Liver (tissue), 9 donors: ENCODE results near the gene PSMB7. TPM values are rescaled to one million over a fixed set of nuclear protein-coding genes. Genes with fewer than 3 reads are reported as not detected.

Experiments used
- DNase-seq: peaks from one replicate; pipeline ENCODE4 v3.0.0-alpha.2; 2017; ENCODE audit warnings: low spot score
- H3K27ac ChIP-seq, 2 donors: one replicate each; pipeline ENCODE4 v1.7.0; 2013; ENCODE audit warnings: inconsistent platforms in 2 of 2, low read length in 2 of 2, control low read depth in 1 of 2, low read depth in 1 of 2, mild to moderate bottlenecking in 1 of 2
- H3K27me3 ChIP-seq, 4 donors: one replicate each; pipeline versions ENCODE4 v1.6.1 to v1.7.0; 2013; ENCODE audit warnings: low read length in 3 of 4, inconsistent platforms in 1 of 4, mild to moderate bottlenecking in 1 of 4, moderate library complexity in 1 of 4; ENCODE audit not compliant: control insufficient read depth in 4 of 4, insufficient read depth in 4 of 4
- H3K36me3 ChIP-seq, 4 donors: one replicate each; pipeline versions ENCODE4 v1.6.1 to v1.7.0; 2013; ENCODE audit warnings: low read length in 3 of 4, mild to moderate bottlenecking in 3 of 4, low read depth in 1 of 4, moderate library complexity in 1 of 4; ENCODE audit not compliant: control insufficient read depth in 4 of 4, insufficient read depth in 3 of 4
- H3K4me1 ChIP-seq, 4 donors: one replicate each; pipeline versions ENCODE4 v1.6.1 to v1.7.0; 2013; ENCODE audit warnings: low read length in 3 of 4, mild to moderate bottlenecking in 3 of 4, moderate library complexity in 1 of 4; ENCODE audit not compliant: control insufficient read depth in 4 of 4, insufficient read depth in 4 of 4
- H3K4me3 ChIP-seq, 3 donors: one replicate each; pipeline versions ENCODE4 v1.6.1 to v1.7.0; 2013; ENCODE audit warnings: low read length in 3 of 3, control low read depth in 1 of 3, low read depth in 1 of 3, mild to moderate bottlenecking in 1 of 3
- H3K9ac ChIP-seq, 2 donors: one replicate each; pipeline ENCODE4 v1.7.0; 2013; ENCODE audit warnings: low read length in 2 of 2, mild to moderate bottlenecking in 2 of 2, moderate library complexity in 2 of 2, control low read depth in 1 of 2, low read depth in 1 of 2
- H3K9me3 ChIP-seq, 4 donors: one replicate each; pipeline versions ENCODE4 v1.6.1 to v1.7.0; 2013; ENCODE audit warnings: low read length in 3 of 4; ENCODE audit not compliant: control insufficient read depth in 4 of 4
- EGR1 ChIP-seq, 2 donors: IDR thresholded peaks; 2 replicates each; pipeline ENCODE4 v1.6.1; 2016 to 2018; ENCODE audit warnings: antibody characterized with exemption in 2 of 2, low read depth in 2 of 2
- FOXA1 ChIP-seq: IDR thresholded peaks from 2 replicates; pipeline ENCODE4 v1.6.1; 2016; ENCODE audit warnings: antibody characterized with exemption
- FOXA2 ChIP-seq: IDR thresholded peaks from 2 replicates; pipeline ENCODE4 v1.6.1; 2016; ENCODE audit warnings: antibody characterized with exemption
- GABPA ChIP-seq, 2 donors: IDR thresholded peaks in 1 of 2; conservative IDR thresholded peaks in 1 of 2; 2 replicates each; pipeline ENCODE4 v1.6.1; 2016; ENCODE audit warnings: antibody characterized with exemption in 2 of 2, mild to moderate bottlenecking in 1 of 2, moderate library complexity in 1 of 2
- HNF4G ChIP-seq: IDR thresholded peaks from 2 replicates; pipeline ENCODE4 v1.6.1; 2016; ENCODE audit warnings: antibody characterized with exemption
- JUND ChIP-seq, 2 donors: IDR thresholded peaks; 2 replicates each; pipeline ENCODE4 v1.6.1; 2016; ENCODE audit warnings: antibody characterized with exemption in 2 of 2
- RAD21 ChIP-seq, 2 donors: IDR thresholded peaks; 2 replicates each; pipeline ENCODE4 v1.6.1; 2016; ENCODE audit warnings: antibody characterized with exemption in 2 of 2, mild to moderate bottlenecking in 2 of 2
- SP1 ChIP-seq: IDR thresholded peaks from 2 replicates; pipeline ENCODE4 v1.6.1; 2018; ENCODE audit warnings: antibody characterized with exemption, mild to moderate bottlenecking
- TAF1 ChIP-seq: conservative IDR thresholded peaks from 2 replicates; pipeline ENCODE4 v1.6.1; 2016; ENCODE audit warnings: antibody characterized with exemption, mild to moderate bottlenecking
- WGBS: extraction: QIAGEN DNeasy Blood & Tissue Kit; methylation state at CpG from one replicate; pipeline ENCODE4 v1.1.7; 2013; 5-methylcytosine and 5-hydroxymethylcytosine counted together
- polyA plus RNA-seq, 2 donors: library from polyadenylated mRNA; stranded (reverse) in 1 of 2; unstranded in 1 of 2; fragments of 200-250 nt in 1 of 2; fragments of >200 nt in 1 of 2; fragmentation: Nextera tagmentation in 1 of 2; extraction: Ambion mirVana in 1 of 2; gene quantifications; one replicate each; pipeline versions ENCODE4 v1.2.1 to v1.2.3, GENCODE V29; 2013 to 2015
- total RNA-seq, 2 donors: library from RNA; depleted of rRNA; stranded (reverse); fragments of >200 nt; gene quantifications; one replicate each; pipeline ENCODE4 v1.2.3, GENCODE V29; 2014
- TF ChIP-seq, protein P1 (sequence below): IDR thresholded peaks from 2 replicates; pipeline ENCODE4 v1.6.1; 2016; ENCODE audit warnings: antibody characterized with exemption, mild to moderate bottlenecking
- TF ChIP-seq, protein P2 (sequence below): fragments of 150-350 bp; IDR thresholded peaks from 2 replicates; pipeline ENCODE4 v1.5.1; 2017; ENCODE audit warnings: improper control_type of control experiment, low read depth, low read length; ENCODE audit not compliant: missing input control
- TF ChIP-seq, protein P3 (sequence below): IDR thresholded peaks from 2 replicates; pipeline ENCODE4 v1.6.1; 2016; ENCODE audit warnings: antibody characterized with exemption
- donor health status: healthy.
- donor health status: healthy.
- donor health status: healthy.
- donor health status: healthy.
- donor health status: healthy.

PSMB7 gene
- total and polyA plus RNA-seq, 4 donors = 90.9 to 183 (median 134) TPM

DNA sequence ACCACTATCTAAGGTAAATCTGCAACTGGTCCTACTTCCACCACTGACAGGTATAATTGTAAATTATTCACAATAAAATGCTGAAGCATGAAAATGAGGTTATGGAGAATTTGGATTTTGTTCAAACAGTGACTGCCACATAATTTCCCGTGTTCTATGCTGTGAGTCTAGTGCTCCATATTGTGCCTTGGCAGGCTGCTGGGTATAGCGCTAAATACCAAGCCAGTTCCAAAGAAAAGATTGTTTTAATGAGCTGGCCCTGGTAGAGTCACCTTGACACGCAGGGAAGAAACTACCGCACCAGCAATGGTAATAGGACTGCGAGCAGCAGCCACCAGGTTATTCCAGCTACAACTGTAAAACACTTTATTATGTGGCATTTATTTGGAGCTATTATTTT, 30.4 kb downstream of the PSMB7 start:
- peaks cover 0 to 8% (median 5%) of the 10 kb centered on the region in 4 donors for H3K36me3 ChIP-seq
- H3K27ac ChIP-seq = peak overlapping the region; percentile 81 to 95
- no peak for DNase-seq
- TF ChIP-seq FOXA2 = no peak
- 52% methylated on average over 5 of the region's 5 CpGs for WGBS
- no peak overlapping the region for H3K9ac ChIP-seq
- H3K9me3 ChIP-seq = no peaks in the 10 kb centered on the region
- no peaks in the 10 kb centered on the region for H3K27me3 ChIP-seq
- no peak overlapping the region for H3K4me3 ChIP-seq
- peaks cover 21 to 62% (median 44%) of the 10 kb centered on the region in 4 donors for H3K4me1 ChIP-seq

DNA sequence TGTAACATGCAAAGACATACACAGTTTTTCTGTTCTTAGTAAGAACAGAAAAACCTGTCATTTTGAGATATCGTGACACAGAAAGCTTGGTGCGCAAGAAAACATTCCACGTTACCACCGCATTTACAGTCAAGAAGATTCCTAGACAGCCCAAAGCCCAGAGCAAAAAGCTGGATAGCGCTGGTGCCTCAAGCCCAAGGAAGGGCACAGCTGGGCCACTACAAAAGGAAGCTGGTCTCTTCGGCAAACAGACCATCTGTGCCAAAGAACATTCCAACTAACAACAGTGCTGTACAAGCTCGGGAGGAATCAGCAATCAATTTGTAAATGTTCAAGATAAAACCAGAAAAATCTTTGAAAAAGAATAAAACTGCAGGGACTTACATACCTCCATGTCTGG, 31.0 kb downstream of the PSMB7 start:
- peak overlapping the region; percentile 81 to 95 for H3K27ac ChIP-seq
- no peaks in the 10 kb centered on the region for H3K27me3 ChIP-seq
- 71% methylated on average over 7 of the region's 7 CpGs for whole genome bisulfite sequencing
- H3K9me3 ChIP-seq = no peaks in the 10 kb centered on the region
- H3K4me3 ChIP-seq = no peak overlapping the region
- no peak overlapping the region for H3K9ac ChIP-seq
- H3K36me3 ChIP-seq = peaks cover 0 to 8% (median 5%) of the 10 kb centered on the region in 4 donors
- DNase-seq = no peak
- TF ChIP-seq EGR1 (IDR thresholded peaks at IDR 0.05; ENCODE audit: low read depth in 2 of 2) (no peak), RAD21 (IDR thresholded peaks at IDR 0.05) (no peak), TAF1 (no peak), FOXA2 (no peak), SP1 (no peak), JUND (IDR thresholded peaks at IDR 0.05) (no peak), FOXA1 (no peak), HNF4G (no peak), GABPA (IDR thresholded peaks at IDR 0.05 in 1 of 2, conservative IDR thresholded peaks at IDR 0.05 in 1 of 2) (no peak)
- TF ChIP-seq, protein P1, sequence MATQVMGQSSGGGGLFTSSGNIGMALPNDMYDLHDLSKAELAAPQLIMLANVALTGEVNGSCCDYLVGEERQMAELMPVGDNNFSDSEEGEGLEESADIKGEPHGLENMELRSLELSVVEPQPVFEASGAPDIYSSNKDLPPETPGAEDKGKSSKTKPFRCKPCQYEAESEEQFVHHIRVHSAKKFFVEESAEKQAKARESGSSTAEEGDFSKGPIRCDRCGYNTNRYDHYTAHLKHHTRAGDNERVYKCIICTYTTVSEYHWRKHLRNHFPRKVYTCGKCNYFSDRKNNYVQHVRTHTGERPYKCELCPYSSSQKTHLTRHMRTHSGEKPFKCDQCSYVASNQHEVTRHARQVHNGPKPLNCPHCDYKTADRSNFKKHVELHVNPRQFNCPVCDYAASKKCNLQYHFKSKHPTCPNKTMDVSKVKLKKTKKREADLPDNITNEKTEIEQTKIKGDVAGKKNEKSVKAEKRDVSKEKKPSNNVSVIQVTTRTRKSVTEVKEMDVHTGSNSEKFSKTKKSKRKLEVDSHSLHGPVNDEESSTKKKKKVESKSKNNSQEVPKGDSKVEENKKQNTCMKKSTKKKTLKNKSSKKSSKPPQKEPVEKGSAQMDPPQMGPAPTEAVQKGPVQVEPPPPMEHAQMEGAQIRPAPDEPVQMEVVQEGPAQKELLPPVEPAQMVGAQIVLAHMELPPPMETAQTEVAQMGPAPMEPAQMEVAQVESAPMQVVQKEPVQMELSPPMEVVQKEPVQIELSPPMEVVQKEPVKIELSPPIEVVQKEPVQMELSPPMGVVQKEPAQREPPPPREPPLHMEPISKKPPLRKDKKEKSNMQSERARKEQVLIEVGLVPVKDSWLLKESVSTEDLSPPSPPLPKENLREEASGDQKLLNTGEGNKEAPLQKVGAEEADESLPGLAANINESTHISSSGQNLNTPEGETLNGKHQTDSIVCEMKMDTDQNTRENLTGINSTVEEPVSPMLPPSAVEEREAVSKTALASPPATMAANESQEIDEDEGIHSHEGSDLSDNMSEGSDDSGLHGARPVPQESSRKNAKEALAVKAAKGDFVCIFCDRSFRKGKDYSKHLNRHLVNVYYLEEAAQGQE = no peak
- TF ChIP-seq, protein P2, sequence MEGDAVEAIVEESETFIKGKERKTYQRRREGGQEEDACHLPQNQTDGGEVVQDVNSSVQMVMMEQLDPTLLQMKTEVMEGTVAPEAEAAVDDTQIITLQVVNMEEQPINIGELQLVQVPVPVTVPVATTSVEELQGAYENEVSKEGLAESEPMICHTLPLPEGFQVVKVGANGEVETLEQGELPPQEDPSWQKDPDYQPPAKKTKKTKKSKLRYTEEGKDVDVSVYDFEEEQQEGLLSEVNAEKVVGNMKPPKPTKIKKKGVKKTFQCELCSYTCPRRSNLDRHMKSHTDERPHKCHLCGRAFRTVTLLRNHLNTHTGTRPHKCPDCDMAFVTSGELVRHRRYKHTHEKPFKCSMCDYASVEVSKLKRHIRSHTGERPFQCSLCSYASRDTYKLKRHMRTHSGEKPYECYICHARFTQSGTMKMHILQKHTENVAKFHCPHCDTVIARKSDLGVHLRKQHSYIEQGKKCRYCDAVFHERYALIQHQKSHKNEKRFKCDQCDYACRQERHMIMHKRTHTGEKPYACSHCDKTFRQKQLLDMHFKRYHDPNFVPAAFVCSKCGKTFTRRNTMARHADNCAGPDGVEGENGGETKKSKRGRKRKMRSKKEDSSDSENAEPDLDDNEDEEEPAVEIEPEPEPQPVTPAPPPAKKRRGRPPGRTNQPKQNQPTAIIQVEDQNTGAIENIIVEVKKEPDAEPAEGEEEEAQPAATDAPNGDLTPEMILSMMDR = no peak
- TF ChIP-seq, protein P3, sequence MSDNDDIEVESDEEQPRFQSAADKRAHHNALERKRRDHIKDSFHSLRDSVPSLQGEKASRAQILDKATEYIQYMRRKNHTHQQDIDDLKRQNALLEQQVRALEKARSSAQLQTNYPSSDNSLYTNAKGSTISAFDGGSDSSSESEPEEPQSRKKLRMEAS = no peak
- peaks cover 16 to 62% (median 38%) of the 10 kb centered on the region in 4 donors for H3K4me1 ChIP-seq
